K562 (cell line): ENCODE measurements around the gene ATXN7L2. TPM values are rescaled to one million over a fixed set of nuclear protein-coding genes. Genes with fewer than 3 reads are reported as not detected.
A peak's percentile ranks its signal among the peaks of the same experiment; 100 is the strongest.

Experiments used
- ATAC-seq: fragments of 200-7000 bp; cut with Tn5 transposase; 3 replicates; pipeline ENCODE4 v1.9.1; 2020; ENCODE audit warnings: moderate library complexity
- BruUV-seq: library from RNA; stranded (reverse); fragments of 400-500 nt; replicated peaks from 2 replicates; lab custom pipeline; 2021; lab: Mats Ljungman, UMichigan
- CTCF ChIA-PET: fragments of 300-600 bp; formaldehyde crosslinking; extraction: SDS; loops from one replicate; lab custom pipeline; 2021; ENCODE audit warnings: low intra/inter-chr PET ratio; lab: Yijun Ruan, JAX
- POLR2A ChIA-PET: fragments of 300-600, 350-650 bp; sonication (Branson Sonifier 250); formaldehyde crosslinking; extraction: SDS; loops from one replicate; lab custom pipeline; 2021; ENCODE audit warnings: antibody characterized with exemption, inconsistent platforms; lab: Yijun Ruan, JAX
- DNase-seq, 4 experiments: peaks; one replicate each; pipeline versions ENCODE4 v3.0.0 to v3.0.0-alpha.2; 2011 to 2018; ENCODE audit warnings: low spot score in 3 of 4, mixed read lengths in 3 of 4; ENCODE audit errors: extremely low read depth in 1 of 4
- FAIRE-seq: peaks from 2 replicates; lab custom pipeline; 2011; peaks lifted over from hg19 to GRCh38; lab: Jason Lieb, UNC
- H2AFZ ChIP-seq: 2 replicates; pipeline ENCODE4 v1.6.0; 2011; ENCODE audit warnings: low read depth, low read length, control low read depth, inconsistent platforms
- H3K27ac ChIP-seq: fragments of 200-600 bp; 3 replicates; pipeline ENCODE4 v1.8.0; 2011; ENCODE audit warnings: low read depth, mild to moderate bottlenecking, control low read depth, inconsistent platforms, low read length, moderate library complexity, mixed read lengths; ENCODE audit errors: extremely low read depth
- H3K27me3 ChIP-seq, 2 experiments: fragments of 300-600 bp in 1 of 2; 2 replicates in 1 of 2; 3 replicates in 1 of 2; pipeline versions ENCODE4 v1.6.0 to v1.8.0; 2011; ENCODE audit warnings: inconsistent platforms in 2 of 2, low read length in 2 of 2, mild to moderate bottlenecking in 1 of 2, mixed read lengths in 1 of 2, moderate library complexity in 1 of 2; ENCODE audit not compliant: control insufficient read depth in 2 of 2, insufficient read depth in 2 of 2
- H3K36me3 ChIP-seq: fragments of 300-600 bp; 3 replicates; pipeline ENCODE4 v1.8.0; 2011; ENCODE audit warnings: mild to moderate bottlenecking, low read length, inconsistent platforms; ENCODE audit not compliant: control insufficient read depth, insufficient read depth
- H3K4me1 ChIP-seq, 2 experiments: fragments of 200-600 bp in 1 of 2; replicated peaks in 1 of 2; 2 replicates in 1 of 2; 3 replicates in 1 of 2; pipeline versions ENCODE4 v1.5.1 to v1.8.0; 2011; ENCODE audit warnings: inconsistent platforms in 2 of 2, low read length in 2 of 2, mild to moderate bottlenecking in 1 of 2, mixed read lengths in 1 of 2, moderate library complexity in 1 of 2; ENCODE audit not compliant: control insufficient read depth in 2 of 2, insufficient read depth in 2 of 2
- H3K4me2 ChIP-seq: 2 replicates; pipeline ENCODE4 v1.6.1; 2011; ENCODE audit warnings: low read length, control low read depth, inconsistent platforms, mixed read lengths; ENCODE audit not compliant: insufficient read depth
- H3K4me3 ChIP-seq: fragments of 200-600 bp; sonication (generic), shearing (Covaris generic); 2 replicates; pipeline ENCODE4 v1.5.1; 2016; ENCODE audit warnings: control low read depth, inconsistent platforms
- H3K79me2 ChIP-seq: fragments of 200-600 bp; 3 replicates; pipeline ENCODE4 v1.8.0; 2011; ENCODE audit warnings: low read length, inconsistent platforms; ENCODE audit not compliant: control insufficient read depth, insufficient read depth
- H3K9ac ChIP-seq, 2 experiments: 2 replicates each; pipeline versions ENCODE4 v1.6.0 to v1.6.1; 2011; ENCODE audit warnings: low read depth in 2 of 2, low read length in 2 of 2, control low read depth in 1 of 2, inconsistent platforms in 1 of 2, mild to moderate bottlenecking in 1 of 2, mixed read lengths in 1 of 2; ENCODE audit not compliant: insufficient read depth in 1 of 2
- H3K9me1 ChIP-seq: one replicate; pipeline ENCODE4 v1.6.0; 2011; ENCODE audit warnings: inconsistent platforms, mild to moderate bottlenecking, low read length, moderate library complexity; ENCODE audit not compliant: control insufficient read depth, insufficient read depth
- H3K9me3 ChIP-seq: replicated peaks from 2 replicates; pipeline ENCODE4 v1.5.1; 2011; ENCODE audit warnings: low read depth, low read length, inconsistent platforms; ENCODE audit not compliant: control insufficient read depth, insufficient read depth
- H4K20me1 ChIP-seq: replicated peaks from 2 replicates; pipeline ENCODE4 v1.6.1; 2011; ENCODE audit warnings: low read length, inconsistent platforms, mixed read lengths; ENCODE audit not compliant: control insufficient read depth, insufficient read depth
- BMI1 ChIP-seq: fragments of 150-350 bp; IDR thresholded peaks from 2 replicates; pipeline ENCODE4 v1.6.1; 2014; ENCODE audit warnings: low read length
- FOXJ2 ChIP-seq: fragments of 200-800 bp; sonication (Bioruptor generic); IDR thresholded peaks from 2 replicates; pipeline ENCODE4 v1.6.1; 2016; ENCODE audit warnings: missing genetic modification characterization, missing compliant biosample characterization
- MCM3 ChIP-seq: fragments of 450-650 bp; IDR thresholded peaks from 2 replicates; pipeline ENCODE4 v1.6.1; 2016
- RERE ChIP-seq: sonication (generic); formaldehyde crosslinking; IDR thresholded peaks from 2 replicates; pipeline ENCODE4 v1.8.0; 2023; ENCODE audit warnings: missing genetic modification reagents, mild to moderate bottlenecking, borderline replicate concordance
- SMAD1 ChIP-seq: fragments of 150-350 bp; IDR thresholded peaks from 2 replicates; pipeline ENCODE4 v1.6.1; 2014; ENCODE audit warnings: low read length, low read depth; ENCODE audit not compliant: partially characterized antibody
- ZC3H4 ChIP-seq: sonication (generic); formaldehyde crosslinking; IDR thresholded peaks from 2 replicates; pipeline ENCODE4 v1.9.0; 2021; ENCODE audit warnings: missing genetic modification reagents, borderline replicate concordance
- ZFX ChIP-seq: sonication (generic); formaldehyde crosslinking; IDR thresholded peaks from 2 replicates; pipeline ENCODE4 v1.8.0; 2022; ENCODE audit warnings: mild to moderate bottlenecking, missing genetic modification reagents, moderate library complexity
- ZNF282 ChIP-seq: sonication (generic); formaldehyde crosslinking; IDR thresholded peaks from 2 replicates; pipeline ENCODE4 v1.8.1; 2023; ENCODE audit warnings: missing genetic modification reagents
- WGBS: fragments of 100-300 bp; shearing (Covaris generic); methylation state at CpG from one replicate; pipeline ENCODE4 v1.1.6; 2016; ENCODE audit warnings: low coverage, mixed read lengths; ENCODE audit not compliant: insufficient coverage; ENCODE audit errors: missing lambda C conversion rate; 5-methylcytosine and 5-hydroxymethylcytosine counted together
- in situ Hi-C: fragments of 300-500 bp; cut with MboI; formaldehyde crosslinking; loops from 4 replicates; pipeline ENCODE4 v1.15.0; 2018; ENCODE audit warnings: inconsistent platforms, mixed read lengths
- intact Hi-C: fragments of 100-400 bp; cut with micrococcal nuclease; formaldehyde crosslinking; loops from 2 replicates; pipeline ENCODE4 v1.14.2; 2022
- polyA plus RNA-seq, 8 experiments: library from polyadenylated mRNA; depleted of rRNA in 4 of 8; stranded (reverse) in 5 of 8; unstranded in 3 of 8; fragments of >200 nt; fragmentation: Nextera tagmentation in 2 of 8; fragmentation: Illumina TruSeq in 1 of 8; extraction: Ambion mirVana in 2 of 8; extraction: Trizol in 1 of 8; gene quantifications; 2 replicates each; pipeline versions ENCODE4 v1.2.1 to v1.2.3, GENCODE V29; 2011 to 2014; ENCODE audit warnings: inconsistent platforms in 1 of 8, missing spikeins in 1 of 8
- total RNA-seq, 7 experiments: library from RNA; depleted of rRNA in 6 of 7; stranded (reverse); fragments of >200 nt in 6 of 7; fragmentation: Illumina TruSeq in 2 of 7; extraction: Trizol in 2 of 7; gene quantifications; 2 replicates each; pipeline versions ENCODE4 v1.2.1 to v1.2.3, GENCODE V29; 2011 to 2021; ENCODE audit warnings: low replicate concordance in 1 of 7

ATXN7L2 gene
- total and polyA plus RNA-seq, 9 of the 15 experiments (the other 6 are each of a cell fraction or from before 2014, with no cell fraction given): 0.21 to 10.4 (median 5.8) TPM

DNA sequence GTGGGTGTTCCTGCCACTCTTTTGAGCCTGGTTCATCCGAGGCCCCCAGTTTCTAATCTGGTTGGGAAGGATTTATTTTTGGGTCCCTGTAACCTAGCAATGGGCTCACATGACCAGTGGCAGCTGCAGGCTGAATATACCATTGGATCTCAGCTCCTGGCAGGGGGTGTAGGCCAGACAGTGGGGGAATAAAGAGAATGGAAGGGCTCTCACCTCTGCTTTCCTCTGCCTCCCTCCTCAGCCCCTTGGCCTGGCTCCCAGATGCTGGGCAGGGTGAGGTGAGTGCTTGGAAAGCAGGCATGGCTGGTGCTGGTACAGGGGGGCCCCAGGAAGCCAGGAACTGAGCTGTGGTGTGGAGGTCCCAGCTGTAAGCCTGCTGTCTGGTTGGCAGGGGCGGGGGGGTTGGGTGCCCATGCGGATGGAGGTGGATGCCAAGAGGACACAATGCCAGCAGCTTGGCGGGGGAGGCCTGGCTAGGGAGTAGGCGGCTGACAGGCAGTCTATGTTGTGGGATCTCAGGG, 52.3 kb downstream of the ATXN7L2 start:
- ATAC-seq: no peak
- in situ Hi-C loops: no loop called here
- no peak overlapping the region for H2AFZ ChIP-seq
- WGBS: 46% methylated on average over 3 of the region's 5 CpGs
- no peak overlapping the region for H3K4me2 ChIP-seq
- intact Hi-C loops: loop anchor here (10.0 kb wide), 1 partner anchor 421 kb away; the partner anchor contains the start of gene ELAPOR1
- H3K36me3 ChIP-seq: no peaks in the 10 kb centered on the region
- no peaks in the 10 kb centered on the region for H3K9me3 ChIP-seq
- TF ChIP-seq ZFX (CRISPR knock-in tag) (no peak), FOXJ2 (0 out of 2 replicates have a peak, but pooled peaks have one; percentile 16)
- H3K27ac ChIP-seq: no peak overlapping the region
- no peaks in the 10 kb centered on the region for H4K20me1 ChIP-seq
- no peak overlapping the region for H3K4me3 ChIP-seq
- H3K4me1 ChIP-seq: peaks cover 9% of the 10 kb centered on the region in 2 experiments; a peak in 4 of 5 replicates
- peaks cover 0 to 13% of the 10 kb centered on the region in 2 experiments; a peak in 2 of 5 replicates for H3K27me3 ChIP-seq
- H3K9ac ChIP-seq: no peak overlapping the region
- no peaks in the 10 kb centered on the region for H3K9me1 ChIP-seq
- POLR2A ChIA-PET: interaction anchor here (0.6 to 1.4 kb wide), 2 partner anchors 12 to 34 kb away, joined by 3 to 4 read pairs; partner anchors contain the start of gene GNAI3
- BruUV-seq: no TSS peak
- FAIRE-seq: no peak
- no peaks in the 10 kb centered on the region for H3K79me2 ChIP-seq
- CTCF ChIA-PET: no interaction called here
- no peak for DNase-seq

DNA sequence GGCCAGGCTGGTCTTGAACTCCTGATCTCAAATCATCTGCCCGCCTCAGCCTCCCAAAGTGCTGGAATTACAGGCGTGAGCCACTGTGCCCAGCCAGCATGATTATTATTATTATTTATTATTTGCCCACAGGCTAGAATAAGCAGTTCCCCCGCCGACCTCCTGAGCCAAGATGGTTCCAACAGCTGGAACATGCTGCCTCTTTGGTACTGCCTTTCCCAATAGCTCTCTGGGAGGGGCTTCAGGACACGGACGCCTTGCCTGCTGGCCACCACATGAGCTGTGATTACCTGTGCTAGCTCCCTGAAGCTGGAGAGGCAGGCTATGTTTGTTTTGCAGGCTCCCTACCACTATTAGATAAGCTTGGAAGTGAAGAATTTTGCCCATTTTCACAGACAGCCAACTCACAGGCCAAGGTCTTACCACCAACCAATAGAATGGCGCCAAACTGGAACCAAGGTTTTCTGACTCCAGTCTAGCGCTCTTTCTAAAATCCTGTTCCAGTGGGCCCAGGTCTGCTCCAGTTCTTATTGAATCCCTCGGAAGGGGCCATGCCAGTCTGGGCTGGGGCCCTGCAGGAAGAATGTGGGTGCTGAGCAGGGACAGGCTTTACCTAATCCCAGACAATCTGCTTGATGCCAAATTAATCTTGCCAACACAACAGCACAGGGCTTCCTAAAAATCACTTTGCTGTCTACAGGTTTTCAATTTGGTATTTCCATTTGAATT, 53.9 kb downstream of the ATXN7L2 start:
- Histone ChIP-seq H3K79me2 (no peaks in the 10 kb centered on the region), H3K27ac (no peak overlapping the region), H3K4me1 (peaks cover 1 to 2% of the 10 kb centered on the region in 2 experiments; a peak in 4 of 5 replicates), H3K9me3 (no peaks in the 10 kb centered on the region), H3K27me3 (peaks cover 2 to 13% of the 10 kb centered on the region in 2 experiments; a peak in 2 of 5 replicates), H3K4me2 (no peak overlapping the region), H3K4me3 (no peak overlapping the region), H3K9ac (no peak overlapping the region; a peak in 1 of 4 replicates), H4K20me1 (no peaks in the 10 kb centered on the region), H3K36me3 (no peaks in the 10 kb centered on the region), H2AFZ (0 out of 2 replicates have a peak overlapping the region, but pooled peaks have one; percentile 18), H3K9me1 (no peaks in the 10 kb centered on the region)
- in situ Hi-C loops (no loop called here), intact Hi-C loops (loop anchor here (10.0 kb wide), 1 partner anchor 423 kb away; the partner anchor contains the start of gene ELAPOR1)
- ATAC-seq: no peak
- ChIA-PET POLR2A (interaction anchor here (0.6 to 3.6 kb wide), 6 partner anchors 8 to 1009 kb away, joined by 3 to 19 read pairs (median 3); partner anchors contain the start of gene GNAI3), CTCF (no interaction called here)
- peak in 1 of 4 experiments; percentile 5 for DNase-seq
- no TSS peak for BruUV-seq
- no peak for FAIRE-seq
- WGBS: 44% methylated on average over 9 of the region's 9 CpGs
- no peak for TF ChIP-seq ZC3H4 (CRISPR knock-in tag)
- TF ChIP-seq MCM3: no peak
- TF ChIP-seq SMAD1: no peak
- TF ChIP-seq ZNF282 (CRISPR knock-in tag): no peak
- TF ChIP-seq RERE: no peak
- no peak for TF ChIP-seq BMI1
